Ectodermal cell (in vitro differentiated cells): ENCODE measurements around the gene GADD45B.

Source experiments
- H3K27ac ChIP-seq: 2 replicates; pipeline ENCODE4 v1.7.0; 2013; ENCODE audit warnings: mild to moderate bottlenecking, low read depth, low read length; ENCODE audit not compliant: insufficient read depth, poor library complexity, severe bottlenecking
- H3K27me3 ChIP-seq: 2 replicates; pipeline ENCODE4 v1.7.0; 2013; ENCODE audit warnings: mild to moderate bottlenecking, low read length; ENCODE audit not compliant: insufficient read depth, control insufficient read depth, poor library complexity, severe bottlenecking
- H3K36me3 ChIP-seq: one replicate; pipeline ENCODE4 v1.7.0; 2013; ENCODE audit warnings: low read length; ENCODE audit not compliant: control insufficient read depth, insufficient read depth
- H3K4me1 ChIP-seq: one replicate; pipeline ENCODE4 v1.7.0; 2013; ENCODE audit warnings: low read length; ENCODE audit not compliant: control insufficient read depth, insufficient read depth
- H3K4me3 ChIP-seq: 2 replicates; pipeline ENCODE4 v1.7.0; 2013; ENCODE audit warnings: low read depth, low read length, control low read depth; ENCODE audit not compliant: insufficient read depth
- H3K9me3 ChIP-seq: 2 replicates; pipeline ENCODE4 v1.7.0; 2013; ENCODE audit warnings: mild to moderate bottlenecking, low read length, moderate library complexity; ENCODE audit not compliant: control insufficient read depth
- WGBS, 2 experiments: methylation state at CpG; one replicate each; pipeline ENCODE4 v1.1.7; 2013; ENCODE audit warnings: missing lambda C conversion rate in 2 of 2; 5-methylcytosine and 5-hydroxymethylcytosine counted together

GADD45B gene

GRCh38 chr19:2527171-2527570 is 51.2 kb downstream of the GADD45B start:
- Histone ChIP-seq H3K36me3 (no peaks in the 10 kb centered on the region), H3K9me3 (no peaks in the 10 kb centered on the region), H3K4me1 (peaks cover 11% of the 10 kb centered on the region), H3K27me3 (no peaks in the 10 kb centered on the region), H3K4me3 (no peak overlapping the region), H3K27ac (no peak overlapping the region)
- WGBS, 2 experiments, result 87 to 90% methylated on average over 14 of the region's 14 CpGs

- H3K4me3 ChIP-seq, result no peak overlapping the region
- 95% methylated on average over 4 of the region's 4 CpGs for WGBS, 2 experiments
- no peaks in the 10 kb centered on the region for H3K27me3 ChIP-seq
- H3K27ac ChIP-seq, result no peak overlapping the region
- peaks cover 11% of the 10 kb centered on the region for H3K4me1 ChIP-seq
- no peaks in the 10 kb centered on the region for H3K36me3 ChIP-seq
- no peaks in the 10 kb centered on the region for H3K9me3 ChIP-seq
These were observed 51.8 kb downstream of the GADD45B start for GRCh38 chr19:2527686-2528085.
